Measurements from ENCODE around the gene COL11A1.
"Not testable (repeated sequence)": the region's sequence is repeated elsewhere in the genome, so short reads cannot be mapped to it uniquely, and the experiment has no call there.

Gene COL11A1

DNA sequence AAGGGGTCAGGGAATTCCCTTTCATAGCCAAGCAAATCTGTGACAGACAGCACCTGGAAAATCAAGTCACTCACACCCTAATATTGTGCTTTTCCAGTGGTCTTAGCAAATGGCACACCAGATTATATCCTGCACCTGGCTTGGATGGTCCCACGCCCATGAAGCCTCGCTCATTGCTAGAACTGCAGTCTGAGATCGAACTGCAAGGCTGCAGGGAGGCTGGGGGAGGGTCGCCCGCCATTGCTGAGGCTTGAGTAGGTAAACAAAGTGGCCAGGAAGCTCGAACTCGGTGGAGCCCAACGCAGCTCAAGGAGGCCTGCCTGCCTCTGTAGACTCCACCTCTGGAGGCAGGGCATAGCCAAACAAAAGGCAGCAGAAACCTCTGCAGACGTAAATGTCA, 281.6 kb downstream of the COL11A1 start:
- not testable (repeated sequence) for DNase-seq
